Central memory CD4-positive, alpha-beta T cell (primary cell): Measurements from ENCODE around the gene IFNGR1.
"Not testable (repeated sequence)": the region's sequence is repeated elsewhere in the genome, so short reads cannot be mapped to it uniquely, and the experiment has no call there.

ENCODE experiments used
- DNase-seq: peaks from one replicate; pipeline ENCODE4 v3.0.0; 2022

Gene IFNGR1

GRCh38 chr6:137235686-137236085, 16.5 kb upstream of the IFNGR1 start:
- DNase-seq = no peak

GRCh38 chr6:137233911-137234863, 15.0 kb upstream of the IFNGR1 start:
- DNase-seq = peak; percentile 46

- peak; percentile 64 for DNase-seq
These were observed 12.7 kb upstream of the IFNGR1 start for GRCh38 chr6:137231895-137232294.

- no peak for DNase-seq
These were observed 11.9 kb upstream of the IFNGR1 start for GRCh38 chr6:137230956-137231555.

- DNase-seq = no peak
These were observed 11.4 kb upstream of the IFNGR1 start for GRCh38 chr6:137230547-137230946.

- DNase-seq = no peak
These were observed 10.0 kb upstream of the IFNGR1 start for GRCh38 chr6:137229075-137229759.

- no peak for DNase-seq
These were observed 8.7 kb upstream of the IFNGR1 start for GRCh38 chr6:137227871-137228302.

- DNase-seq = no peak
These were observed 7.5 kb upstream of the IFNGR1 start for GRCh38 chr6:137226697-137227096.

GRCh38 chr6:137224799-137225198, 5.6 kb upstream of the IFNGR1 start:
- DNase-seq = no peak

- no peak for DNase-seq
These were observed 4.4 kb upstream of the IFNGR1 start for GRCh38 chr6:137223370-137224131.

GRCh38 chr6:137222381-137222780, 3.2 kb upstream of the IFNGR1 start:
- DNase-seq = no peak

GRCh38 chr6:137219664-137220252, 573 bp upstream of the IFNGR1 start:
- no peak for DNase-seq

- peak; percentile 61 for DNase-seq
These were observed 690 bp downstream of the IFNGR1 start for GRCh38 chr6:137218473-137218916.

- no peak for DNase-seq
These were observed 1.2 kb downstream of the IFNGR1 start for GRCh38 chr6:137217801-137218472.

GRCh38 chr6:137216875-137217553, 2.2 kb downstream of the IFNGR1 start:
- no peak for DNase-seq

- DNase-seq = no peak
These were observed 3.1 kb downstream of the IFNGR1 start for GRCh38 chr6:137216106-137216505.

GRCh38 chr6:137215630-137216029, 3.6 kb downstream of the IFNGR1 start:
- DNase-seq = not testable (repeated sequence)

- no peak for DNase-seq
These were observed 4.3 kb downstream of the IFNGR1 start for GRCh38 chr6:137214931-137215330.

- DNase-seq = no peak
These were observed 5.4 kb downstream of the IFNGR1 start for GRCh38 chr6:137213813-137214212.

- no peak for DNase-seq
These were observed 5.8 kb downstream of the IFNGR1 start for GRCh38 chr6:137213331-137213740.

GRCh38 chr6:137211910-137212309, 7.3 kb downstream of the IFNGR1 start:
- no peak for DNase-seq
